GM18511 (cell line): ENCODE results near the gene PTPRE.

ENCODE experiments used
- ATAC-seq: cut with Tn5 transposase; IDR thresholded peaks from one replicate; pipeline ENCODE4 v1.9.1; 2021; ENCODE audit warnings: mild to moderate bottlenecking, moderate library complexity; ENCODE audit not compliant: unreplicated experiment

Gene PTPRE

GRCh38 chr10:127907411-127908105 lies 655 bp downstream of the PTPRE start:
- peak; percentile 23 for ATAC-seq

GRCh38 chr10:127908106-127908958 lies 1.4 kb downstream of the PTPRE start:
- ATAC-seq = no peak

GRCh38 chr10:127908959-127909267 lies 2.0 kb downstream of the PTPRE start:
- no peak for ATAC-seq

DNA sequence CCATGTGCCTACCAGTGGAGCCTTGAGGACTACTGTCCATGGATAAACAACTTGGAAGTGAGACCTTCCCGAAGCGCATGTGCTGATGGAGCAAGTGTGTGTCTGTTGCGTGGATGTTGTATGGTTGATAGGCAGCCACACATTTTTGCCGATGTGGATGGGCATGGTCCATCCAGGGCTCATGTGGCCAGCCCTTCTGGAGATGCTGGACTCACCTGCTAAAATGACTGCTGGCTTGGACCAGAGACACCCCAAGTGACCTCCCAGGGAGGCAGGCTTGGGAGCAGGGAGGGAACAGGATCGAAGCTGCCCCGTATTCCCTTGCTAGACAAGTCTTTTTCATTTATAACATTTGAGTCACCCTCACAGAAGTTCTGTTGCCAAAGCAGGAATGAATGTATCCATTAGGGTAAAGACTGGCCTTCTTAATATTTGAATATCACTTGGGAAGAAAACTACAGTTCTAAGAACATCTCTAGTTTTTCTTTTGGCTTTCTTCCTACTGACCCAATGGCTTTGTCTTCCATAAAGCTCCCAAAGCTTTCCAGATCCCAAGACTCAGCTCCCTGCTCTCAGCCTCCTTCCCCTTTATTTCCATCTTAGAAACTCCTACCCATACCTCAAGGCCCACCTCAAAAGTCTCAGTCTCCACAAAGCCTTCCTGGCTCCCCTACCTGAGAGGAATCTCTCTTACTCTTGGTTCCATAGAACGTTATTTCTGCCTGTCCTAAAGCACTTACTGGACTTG lies 3.0 kb downstream of the PTPRE start:
- no peak for ATAC-seq

- ATAC-seq = no peak
Measured at GRCh38 chr10:127910464-127910770, 3.5 kb downstream of the PTPRE start.

GRCh38 chr10:127911218-127911866 lies 4.4 kb downstream of the PTPRE start:
- ATAC-seq = no peak

GRCh38 chr10:127911867-127912257 lies 5.0 kb downstream of the PTPRE start:
- no peak for ATAC-seq

DNA sequence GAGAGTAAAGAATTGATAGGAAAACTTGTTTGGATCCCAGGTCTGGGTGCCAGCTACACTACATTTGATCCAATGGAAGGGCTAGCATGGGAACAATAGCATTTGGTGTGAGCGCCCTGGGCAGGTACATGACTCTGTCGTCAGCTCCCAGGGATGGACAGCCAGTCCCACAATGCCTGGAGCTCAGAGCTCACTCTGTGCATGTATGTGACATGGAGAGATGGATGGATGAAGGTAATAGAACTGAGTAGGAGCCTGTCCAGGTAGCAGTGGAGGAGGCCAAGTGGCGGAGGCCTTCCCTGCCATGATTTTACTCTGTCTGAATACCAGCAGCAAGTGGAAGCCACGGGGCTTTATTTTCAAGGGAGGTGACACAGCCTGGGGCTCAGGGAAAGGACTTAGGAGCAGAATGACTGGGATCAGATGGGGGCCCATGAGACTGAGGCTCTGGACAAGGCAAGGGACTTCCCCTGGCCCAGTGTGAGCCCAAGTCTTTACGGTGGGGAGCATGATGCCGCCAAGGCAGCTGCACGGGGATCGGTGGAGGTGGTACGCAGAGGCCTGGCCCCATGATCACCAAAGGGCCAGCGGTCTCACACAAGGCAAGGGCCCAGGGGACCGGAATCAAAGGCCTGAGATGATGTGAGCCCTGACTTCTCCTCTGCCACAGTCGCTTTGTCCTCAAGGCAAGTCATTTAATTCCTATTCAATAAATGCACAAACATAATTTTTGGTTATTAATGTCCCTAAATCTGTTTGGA lies 5.9 kb downstream of the PTPRE start:
- ATAC-seq = no peak

- no peak for ATAC-seq
Measured at GRCh38 chr10:127913368-127913759, 6.5 kb downstream of the PTPRE start.

DNA sequence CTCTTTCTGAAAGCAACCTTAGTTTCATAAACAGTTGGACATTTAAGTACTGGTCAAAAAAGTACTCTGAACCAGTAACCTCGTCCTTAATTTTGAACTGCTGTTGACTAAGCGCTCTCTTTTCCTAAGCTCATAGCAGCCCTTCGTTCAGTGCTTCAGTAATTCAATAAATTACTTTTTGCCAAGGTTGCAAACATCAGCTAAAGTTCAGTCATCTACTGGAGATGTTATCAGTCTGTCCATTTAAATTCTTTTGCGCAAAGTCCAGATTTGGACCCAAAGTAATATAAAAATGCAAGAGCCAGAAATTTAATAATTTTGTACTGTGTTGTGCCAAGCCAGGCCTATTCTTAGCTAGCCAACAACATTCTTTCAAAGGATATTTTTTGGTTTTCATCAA lies 8.4 kb downstream of the PTPRE start:
- ATAC-seq = no peak

GRCh38 chr10:127916826-127917225 lies 9.9 kb downstream of the PTPRE start:
- ATAC-seq = no peak

DNA sequence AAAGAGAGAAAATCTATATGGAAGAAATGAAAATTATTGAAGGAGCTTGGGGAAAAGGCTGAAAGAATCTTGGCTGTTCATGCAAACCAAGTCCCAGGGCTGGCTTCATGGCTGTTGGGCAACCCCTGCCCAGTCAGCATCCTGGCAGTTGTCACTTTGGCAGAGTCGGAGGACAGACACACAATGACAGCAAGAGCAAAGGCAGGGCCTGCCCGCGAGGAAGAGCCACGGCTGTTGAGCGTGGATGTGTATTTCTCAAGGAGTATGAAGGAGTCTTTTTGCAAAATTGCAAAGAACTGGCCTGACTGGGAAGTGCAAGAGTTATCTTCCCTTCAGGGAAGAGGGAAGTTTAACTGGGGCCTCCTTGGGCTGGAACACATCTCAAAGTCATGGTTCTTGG lies 11.7 kb downstream of the PTPRE start:
- no peak for ATAC-seq

DNA sequence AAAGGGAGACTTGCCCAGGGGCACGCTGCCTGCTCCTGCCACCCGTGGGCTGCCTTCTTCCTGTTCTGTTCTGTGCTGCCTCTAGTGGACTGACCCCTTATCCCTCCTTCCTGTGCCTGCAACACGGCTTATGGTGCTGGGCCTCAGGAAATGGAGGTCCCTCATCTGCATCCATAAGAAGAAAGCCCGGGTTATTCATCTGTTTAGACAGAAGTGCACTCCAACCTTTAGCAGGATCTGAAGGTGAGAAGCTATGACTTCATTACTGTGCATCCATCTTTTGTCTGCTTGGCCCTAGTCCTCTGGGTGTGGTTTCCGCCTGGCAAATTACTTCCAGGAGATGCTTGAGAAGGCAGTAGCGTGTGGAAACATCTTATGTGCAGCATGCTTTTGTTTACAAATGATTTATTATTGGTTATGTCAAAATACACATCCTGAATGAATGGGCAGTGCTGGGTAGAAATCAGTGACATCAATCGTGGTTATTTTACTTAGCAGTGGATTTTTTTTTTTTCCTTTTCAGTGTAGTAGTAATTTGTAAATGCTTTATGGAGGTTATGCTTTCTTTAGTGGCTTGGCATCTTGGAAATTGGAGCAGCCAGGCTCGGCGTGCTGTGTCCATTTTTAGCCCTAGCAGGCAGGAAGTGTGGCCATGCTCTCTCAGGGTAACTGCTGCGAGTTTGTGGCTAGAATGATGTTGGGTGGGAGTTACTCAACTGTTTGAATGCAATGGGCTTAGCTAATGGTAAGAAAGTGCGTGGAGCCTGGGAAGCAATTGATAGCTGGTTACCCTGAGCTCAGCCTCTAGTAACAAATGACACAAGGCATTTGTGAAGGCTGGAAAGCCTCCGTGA lies 12.7 kb downstream of the PTPRE start:
- ATAC-seq = no peak

- ATAC-seq = no peak
Measured at GRCh38 chr10:127920306-127921074, 13.6 kb downstream of the PTPRE start.

GRCh38 chr10:127921075-127921752 lies 14.3 kb downstream of the PTPRE start:
- no peak for ATAC-seq

- ATAC-seq = no peak
Measured at GRCh38 chr10:127921753-127922145, 14.8 kb downstream of the PTPRE start.

GRCh38 chr10:127922206-127922605 lies 15.3 kb downstream of the PTPRE start:
- ATAC-seq = no peak

GRCh38 chr10:127922675-127923366 lies 15.9 kb downstream of the PTPRE start:
- no peak for ATAC-seq
